ENCODE measurements around the gene OSCAR. TPM values are rescaled to one million over a fixed set of nuclear protein-coding genes. Genes with fewer than 3 reads are reported as not detected.

OSCAR gene
- total RNA-seq, 2 experiments from 2014 or later, result 0.68 to 0.76 TPM

GRCh38 chr19:54047616-54048015 lies 53.0 kb downstream of the OSCAR start:
- Mint-ChIP-seq H3K36me3 (ENCODE audit: low read depth) (no peaks in the 10 kb centered on the region), H3K27ac (no peak overlapping the region), H3K4me3 (no peak overlapping the region), H3K27me3 (peaks cover 13% of the 10 kb centered on the region), H3K9me3 (no peaks in the 10 kb centered on the region), H3K4me1 (ENCODE audit: low read depth) (no peaks in the 10 kb centered on the region)
- intact Hi-C loops (cut with micrococcal nuclease), result no loop called here
- ChIA-PET POLR2A (no interaction called here), CTCF (no interaction called here)
- TF ChIP-seq CTCF (IDR thresholded peaks at IDR 0.05), result no peak
- DNase-seq (no peak), ATAC-seq (no peak)

DNA sequence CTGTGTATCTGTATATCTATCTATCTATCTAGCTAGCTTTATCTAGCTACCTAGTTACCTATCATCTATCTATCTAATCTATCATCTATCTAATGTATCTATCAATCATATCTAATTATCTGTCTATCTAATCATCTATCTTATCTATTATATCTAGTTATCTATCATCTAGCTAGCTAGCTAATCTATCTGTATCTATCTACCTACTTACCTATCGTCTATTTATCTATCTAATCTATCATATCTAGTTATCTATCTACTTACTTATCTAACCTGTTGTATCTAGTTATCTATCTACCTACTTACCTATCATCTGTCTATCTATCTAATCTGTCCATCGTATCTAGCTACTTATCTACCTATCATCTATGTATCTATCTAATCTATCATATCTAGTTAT lies 54.8 kb downstream of the OSCAR start:
- H3K4me1 Mint-ChIP-seq (ENCODE audit: low read depth), result no peaks in the 10 kb centered on the region
- H3K27ac Mint-ChIP-seq, result no peak overlapping the region
- intact Hi-C loops (cut with micrococcal nuclease), result no loop called here
- TF ChIP-seq CTCF (IDR thresholded peaks at IDR 0.05), result no peak
- ChIA-PET CTCF (interaction anchor here (1.0 to 2.1 kb wide), 2 partner anchors 17 to 22 kb away, joined by 3 to 7 read pairs; no protein-coding TSS in a partner anchor), POLR2A (no interaction called here)
- DNase-seq (no peak), ATAC-seq (no peak)
- H3K9me3 Mint-ChIP-seq, result no peaks in the 10 kb centered on the region
- H3K27me3 Mint-ChIP-seq, result peaks cover 12% of the 10 kb centered on the region
- H3K4me3 Mint-ChIP-seq, result no peak overlapping the region
- H3K36me3 Mint-ChIP-seq (ENCODE audit: low read depth), result no peaks in the 10 kb centered on the region

Other genes with a start within 250 kb of the OSCAR start
- gene MYADM, start 232.9 kb downstream of the OSCAR start, total RNA-seq, result 10 to 100 TPM; 64.7 to 69.9 TPM
- gene PRKCG, start 218.6 kb downstream of the OSCAR start, total RNA-seq, result under 1 TPM in 1 of 2 experiments, not detected in 1; 0.11 TPM
- not detected for gene CACNG7, start 191.5 kb downstream of the OSCAR start, total RNA-seq
- not detected for gene CACNG8, start 137.9 kb downstream of the OSCAR start, total RNA-seq
- not detected for gene CACNG6, start 109.2 kb downstream of the OSCAR start, total RNA-seq
- gene VSTM1, start 36.9 kb downstream of the OSCAR start, total RNA-seq, result not detected
- not detected for gene TARM1, start 19.4 kb downstream of the OSCAR start, total RNA-seq
- 10 to 100 TPM; 94.8 to 96.7 TPM for gene NDUFA3, start 2.1 kb upstream of the OSCAR start, total RNA-seq
- gene TFPT, start 14.9 kb upstream of the OSCAR start, total RNA-seq, result 10 to 100 TPM; 27.7 to 28.1 TPM
- gene PRPF31, start 15.0 kb upstream of the OSCAR start, total RNA-seq, result 10 to 100 TPM; 81.1 to 85.2 TPM
- gene CNOT3, start 37.0 kb upstream of the OSCAR start, total RNA-seq, result 10 to 100 TPM; 48.8 to 50.7 TPM
- gene LENG1, start 58.9 kb upstream of the OSCAR start, total RNA-seq, result 1 to 10 TPM; 3.3 to 4.0 TPM
- gene TMC4, start 72.4 kb upstream of the OSCAR start, total RNA-seq, result under 1 TPM in 1 of 2 experiments, not detected in 1; 0.54 TPM
- 10 to 100 TPM; 53.8 to 55.4 TPM for gene MBOAT7, start 88.8 kb upstream of the OSCAR start, total RNA-seq
- gene TSEN34, start 90.5 kb upstream of the OSCAR start, total RNA-seq, result 10 to 100 TPM; 12.5 TPM
- gene RPS9, start 100.1 kb upstream of the OSCAR start, total RNA-seq, result 1,000 to 10,000 TPM; 1,921 to 1,931 TPM
- gene LILRB3, start 122.2 kb upstream of the OSCAR start, total RNA-seq, result not detected
- gene LILRA6, start 142.0 kb upstream of the OSCAR start, total RNA-seq, result not detected
- not detected for gene LILRB5, start 156.5 kb upstream of the OSCAR start, total RNA-seq
- gene LILRB2, start 180.3 kb upstream of the OSCAR start, total RNA-seq, result not detected
- not detected for gene LILRA5, start 212.4 kb upstream of the OSCAR start, total RNA-seq
- not detected for gene LILRA4, start 238.4 kb upstream of the OSCAR start, total RNA-seq

Measured in activated CD8-positive, alpha-beta T cell treated with anti-CD3 and anti-CD28 coated beads for 36 hours (primary cell).